ENCODE data around the gene ERC1.

Gene ERC1

DNA sequence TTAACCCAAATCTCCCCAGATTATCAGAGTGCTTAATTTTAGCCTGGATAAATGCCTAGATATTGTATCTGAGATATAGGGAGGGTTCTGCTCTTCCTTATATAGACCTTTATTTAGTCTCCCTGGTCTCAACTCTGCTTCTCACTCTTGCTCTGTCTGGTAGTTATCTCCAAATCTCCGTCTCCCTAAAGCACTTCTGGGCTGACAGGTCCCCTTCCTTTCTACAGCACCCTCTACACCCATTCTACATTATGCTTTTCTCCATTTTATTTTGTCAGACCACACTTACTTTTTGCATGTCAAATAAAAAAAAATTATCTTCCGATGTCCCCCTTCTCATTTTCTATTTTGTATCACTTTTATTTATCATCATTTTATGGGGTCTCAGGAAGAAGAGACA, 2.0 kb upstream of the ERC1 start:
- TF ChIP-seq, protein P1, sequence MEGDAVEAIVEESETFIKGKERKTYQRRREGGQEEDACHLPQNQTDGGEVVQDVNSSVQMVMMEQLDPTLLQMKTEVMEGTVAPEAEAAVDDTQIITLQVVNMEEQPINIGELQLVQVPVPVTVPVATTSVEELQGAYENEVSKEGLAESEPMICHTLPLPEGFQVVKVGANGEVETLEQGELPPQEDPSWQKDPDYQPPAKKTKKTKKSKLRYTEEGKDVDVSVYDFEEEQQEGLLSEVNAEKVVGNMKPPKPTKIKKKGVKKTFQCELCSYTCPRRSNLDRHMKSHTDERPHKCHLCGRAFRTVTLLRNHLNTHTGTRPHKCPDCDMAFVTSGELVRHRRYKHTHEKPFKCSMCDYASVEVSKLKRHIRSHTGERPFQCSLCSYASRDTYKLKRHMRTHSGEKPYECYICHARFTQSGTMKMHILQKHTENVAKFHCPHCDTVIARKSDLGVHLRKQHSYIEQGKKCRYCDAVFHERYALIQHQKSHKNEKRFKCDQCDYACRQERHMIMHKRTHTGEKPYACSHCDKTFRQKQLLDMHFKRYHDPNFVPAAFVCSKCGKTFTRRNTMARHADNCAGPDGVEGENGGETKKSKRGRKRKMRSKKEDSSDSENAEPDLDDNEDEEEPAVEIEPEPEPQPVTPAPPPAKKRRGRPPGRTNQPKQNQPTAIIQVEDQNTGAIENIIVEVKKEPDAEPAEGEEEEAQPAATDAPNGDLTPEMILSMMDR (IDR thresholded peaks at IDR 0.05; ENCODE audit: low read length): no peak
- no peak for TF ChIP-seq EZH2 (IDR thresholded peaks at IDR 0.05; ENCODE audit: borderline replicate concordance, low read length)
- Histone ChIP-seq H3K79me2 (ENCODE audit: insufficient read depth, low read length) (0 out of 2 replicates have a peak, but pooled peaks cover 1% of the 10 kb centered on the region), H3K4me1 (ENCODE audit: insufficient read depth, low read length, severe bottlenecking) (peaks cover 32% of the 10 kb centered on the region), H3K9ac (ENCODE audit: low read length) (no peak overlapping the region; the same call in 1 of the 2 replicates), H2AFZ (ENCODE audit: low read length) (no peak overlapping the region), H4K20me1 (ENCODE audit: insufficient read depth, low read length) (no peaks in the 10 kb centered on the region), H3K4me3 (ENCODE audit: low read depth, low read length, poor library complexity, severe bottlenecking) (no peak overlapping the region), H3K27me3 (ENCODE audit: insufficient read depth, low read length) (no peaks in the 10 kb centered on the region), H3F3A (ENCODE audit: insufficient read depth, low read length) (0 out of 2 replicates have a peak, but pooled peaks cover 7% of the 10 kb centered on the region), H3K36me3 (ENCODE audit: insufficient read depth, low read length) (no peaks in the 10 kb centered on the region; the same call in 1 of the 2 replicates), H3K4me2 (ENCODE audit: low read length) (peak overlapping the region; percentile 91; the same call in 1 of the 2 replicates), H3K9me2 (ENCODE audit: low read depth, low read length) (no peaks in the 10 kb centered on the region), H3K9me3 (ENCODE audit: low read length) (no peaks in the 10 kb centered on the region), H3K27ac (ENCODE audit: low read depth, low read length, poor library complexity, severe bottlenecking) (no peak overlapping the region)

DNA sequence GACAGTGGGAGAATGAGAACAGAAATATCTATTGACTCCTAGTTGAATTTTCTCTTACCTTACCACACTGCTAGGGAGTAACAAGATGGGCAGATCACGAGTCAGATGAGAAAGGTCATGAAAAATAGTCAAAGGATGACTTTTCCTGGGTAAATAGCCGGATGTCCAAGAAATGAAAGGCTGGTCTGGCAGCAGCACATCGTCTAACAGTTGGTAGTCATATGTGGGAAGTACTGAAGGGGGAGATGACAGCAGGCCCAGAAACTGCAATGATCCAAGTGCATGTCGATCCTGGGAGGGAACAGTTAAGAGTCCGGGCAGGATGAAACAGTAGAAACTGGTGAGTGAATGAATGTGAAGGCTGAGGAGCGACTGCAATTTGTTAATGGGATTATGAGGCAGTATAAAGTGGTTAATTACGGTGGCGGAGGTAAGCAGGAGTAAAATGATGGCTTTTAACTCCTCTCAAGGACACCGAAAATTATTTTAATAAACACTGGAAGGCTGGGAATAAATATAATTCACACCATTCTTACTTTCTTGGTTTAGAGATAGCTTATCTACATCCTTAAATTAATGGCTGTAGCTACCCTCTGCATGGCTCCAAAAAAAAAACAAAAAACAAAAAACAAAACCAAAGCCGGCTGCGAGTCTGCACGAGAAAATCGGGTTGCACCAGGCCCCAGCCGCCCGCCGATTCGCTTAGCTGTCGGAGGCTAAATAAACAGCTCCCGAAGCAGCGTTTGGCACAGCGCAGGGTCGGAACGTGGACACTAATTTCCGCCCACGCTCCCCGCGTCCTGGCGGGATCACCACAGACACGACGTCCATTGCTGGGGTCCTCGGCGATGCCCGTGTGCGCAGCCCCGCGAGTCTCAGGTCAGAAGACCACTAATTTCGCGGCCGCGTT, 1.0 kb upstream of the ERC1 start:
- 0 out of 2 replicates have a peak, but pooled peaks cover 5% of the 10 kb centered on the region for H3K79me2 ChIP-seq (ENCODE audit: insufficient read depth, low read length)

More for the DNA sequence above, 1.0 kb upstream of the ERC1 start:
- Histone ChIP-seq H3K4me1 (ENCODE audit: insufficient read depth, low read length, severe bottlenecking) (peaks cover 32% of the 10 kb centered on the region), H3K9ac (ENCODE audit: low read length) (peak overlapping the region; percentile 82), H4K20me1 (ENCODE audit: insufficient read depth, low read length) (no peaks in the 10 kb centered on the region), H3K4me2 (ENCODE audit: low read length) (peak overlapping the region; percentile 91), H3K4me3 (ENCODE audit: low read depth, low read length, poor library complexity, severe bottlenecking) (peak overlapping the region; percentile 78), H3K27me3 (ENCODE audit: insufficient read depth, low read length) (no peaks in the 10 kb centered on the region), H3F3A (ENCODE audit: insufficient read depth, low read length) (0 out of 2 replicates have a peak, but pooled peaks cover 7% of the 10 kb centered on the region), H2AFZ (ENCODE audit: low read length) (peak overlapping the region; percentile 86), H3K27ac (ENCODE audit: low read depth, low read length, poor library complexity, severe bottlenecking) (peak overlapping the region; percentile 19), H3K9me2 (ENCODE audit: low read depth, low read length) (no peaks in the 10 kb centered on the region), H3K36me3 (ENCODE audit: insufficient read depth, low read length) (no peaks in the 10 kb centered on the region; the same call in 1 of the 2 replicates), H3K9me3 (ENCODE audit: low read length) (no peaks in the 10 kb centered on the region)
- no peak for TF ChIP-seq EZH2 (IDR thresholded peaks at IDR 0.05; ENCODE audit: borderline replicate concordance, low read length)
- TF ChIP-seq, protein P1 (IDR thresholded peaks at IDR 0.05; ENCODE audit: low read length): no peak

Measured in OCI-LY1 (cell line).